ENCODE data around the gene IRF5.

GRCh38 chr7:128937271-128937646, 468 bp upstream of the IRF5 start:
- no peak for TF ChIP-seq FOXA1 (IDR thresholded peaks at IDR 0.05)
- TF ChIP-seq L3MBTL2 (conservative IDR thresholded peaks at IDR 0.05): no peak
- no peak for TF ChIP-seq FOXK2 (IDR thresholded peaks at IDR 0.05)
- no peak for TF ChIP-seq TARDBP (IDR thresholded peaks at IDR 0.05)
